GM12891 (cell line): ENCODE results near the gene TMTC1.

Experiments used
- POLR2A ChIP-seq: IDR thresholded peaks from 2 replicates; pipeline ENCODE4 v1.6.1; 2011; ENCODE audit warnings: low read depth, low read length, control low read depth
- POLR2AphosphoS5 ChIP-seq: IDR thresholded peaks from 2 replicates; pipeline ENCODE4 v1.6.1; 2011; ENCODE audit warnings: low read depth, low read length, control low read depth
- POU2F2 ChIP-seq: IDR thresholded peaks from 2 replicates; pipeline ENCODE4 v1.6.1; 2011; ENCODE audit warnings: low read depth, mild to moderate bottlenecking, control low read depth, low read length, moderate library complexity
- SPI1 ChIP-seq: IDR thresholded peaks from 2 replicates; pipeline ENCODE4 v1.6.1; 2011; ENCODE audit warnings: low read depth, low read length, control low read depth
- TAF1 ChIP-seq: IDR thresholded peaks from 2 replicates; pipeline ENCODE4 v1.6.1; 2011; ENCODE audit warnings: low read depth, low read length, control low read depth

GRCh38 chr12:29451888-29452287 lies 331.9 kb downstream of the TMTC1 start:
- TF ChIP-seq POLR2A (no peak), POU2F2 (no peak), POLR2AphosphoS5 (no peak), SPI1 (no peak), TAF1 (no peak)
